IMR-90 (cell line): Measurements from ENCODE around the gene ACTL9. TPM values are rescaled to one million over a fixed set of nuclear protein-coding genes. Genes with fewer than 3 reads are reported as not detected.

Experiments
- ATAC-seq: fragments of 200-7000 bp; cut with Tn5 transposase; 2 replicates; pipeline ENCODE4 v1.9.1; 2020; ENCODE audit warnings: low read depth, mild to moderate bottlenecking, moderate library complexity
- BruUV-seq: library from RNA; stranded (reverse); fragments of 400-500 nt; replicated peaks from 2 replicates; lab custom pipeline; 2021; lab: Mats Ljungman, UMichigan
- CTCF ChIA-PET: fragments of 300-600 bp; formaldehyde crosslinking; extraction: SDS; loops from one replicate; lab custom pipeline; 2021; ENCODE audit warnings: antibody characterized with exemption; lab: Yijun Ruan, JAX
- POLR2A ChIA-PET: fragments of 300-600 bp; sonication (Branson Sonifier 250); formaldehyde crosslinking; loops from one replicate; lab custom pipeline; 2022; ENCODE audit warnings: antibody characterized with exemption; ENCODE audit not compliant: unreplicated experiment; lab: Charles Lee
- DNase-seq: peaks from one replicate; pipeline ENCODE4 v3.0.0; 2013
- H2AFZ ChIP-seq: replicated peaks from 2 replicates; pipeline ENCODE3; 2013; ENCODE audit warnings: low read length, mild to moderate bottlenecking; ENCODE audit not compliant: poor library complexity
- H2AK5ac ChIP-seq: 2 replicates; pipeline ENCODE4 v1.6.1; 2013; ENCODE audit warnings: low read depth, low read length, inconsistent platforms
- H2AK9ac ChIP-seq: replicated peaks from 2 replicates; pipeline ENCODE3; 2013; ENCODE audit warnings: mild to moderate bottlenecking, low read depth, low read length, moderate library complexity; ENCODE audit not compliant: poor library complexity
- H2BK120ac ChIP-seq: 2 replicates; pipeline ENCODE4 v1.6.1; 2013; ENCODE audit warnings: low read depth, low read length, inconsistent platforms
- H2BK15ac ChIP-seq: 3 replicates; pipeline ENCODE4 v1.6.1; 2013; ENCODE audit warnings: low read depth, low read length, inconsistent platforms
- H2BK20ac ChIP-seq: 2 replicates; pipeline ENCODE4 v1.6.1; 2013; ENCODE audit warnings: low read depth, mild to moderate bottlenecking, inconsistent platforms, low read length, moderate library complexity
- H2BK5ac ChIP-seq: 2 replicates; pipeline ENCODE4 v1.6.1; 2013; ENCODE audit warnings: mild to moderate bottlenecking, low read depth, low read length, inconsistent platforms; ENCODE audit not compliant: poor library complexity, severe bottlenecking
- H3K14ac ChIP-seq: replicated peaks from 2 replicates; pipeline ENCODE4 v1.6.1; 2013; ENCODE audit warnings: low read depth, low read length, inconsistent platforms
- H3K18ac ChIP-seq: 2 replicates; pipeline ENCODE4 v1.6.1; 2013; ENCODE audit warnings: low read depth, low read length, control low read depth
- H3K23ac ChIP-seq: 2 replicates; pipeline ENCODE4 v1.6.1; 2013; ENCODE audit warnings: low read depth, low read length, inconsistent platforms
- H3K27ac ChIP-seq: 2 replicates; pipeline ENCODE4 v1.5.1; 2013; ENCODE audit warnings: mild to moderate bottlenecking, control low read depth, low read length; ENCODE audit not compliant: insufficient read depth
- H3K27me3 ChIP-seq: 2 replicates; pipeline ENCODE4 v1.6.1; 2013; ENCODE audit warnings: low read length; ENCODE audit not compliant: control insufficient read depth, insufficient read depth
- H3K36me3 ChIP-seq: 2 replicates; pipeline ENCODE4 v1.6.1; 2013; ENCODE audit warnings: low read length, mixed read lengths; ENCODE audit not compliant: control insufficient read depth, insufficient read depth
- H3K4ac ChIP-seq: 2 replicates; pipeline ENCODE4 v1.6.1; 2013; ENCODE audit warnings: low read depth, low read length, inconsistent platforms
- H3K4me1 ChIP-seq: 2 replicates; pipeline ENCODE4 v1.6.1; 2013; ENCODE audit warnings: low read length, mixed read lengths; ENCODE audit not compliant: control insufficient read depth, insufficient read depth
- H3K4me2 ChIP-seq: 2 replicates; pipeline ENCODE4 v1.6.1; 2013; ENCODE audit warnings: low read depth, mild to moderate bottlenecking, control low read depth, low read length, moderate library complexity
- H3K4me3 ChIP-seq: 2 replicates; pipeline ENCODE4 v1.5.1; 2013; ENCODE audit warnings: low read depth, mild to moderate bottlenecking, control low read depth, low read length, moderate library complexity; ENCODE audit not compliant: insufficient read depth
- H3K56ac ChIP-seq: 2 replicates; pipeline ENCODE4 v1.6.1; 2013; ENCODE audit warnings: low read length, inconsistent platforms; ENCODE audit not compliant: insufficient read depth; ENCODE audit errors: extremely low read depth
- H3K79me1 ChIP-seq, 2 experiments: 2 replicates each; pipeline ENCODE4 v1.6.1; 2013; ENCODE audit warnings: low read length in 2 of 2, inconsistent platforms in 1 of 2, low read depth in 1 of 2
- H3K9ac ChIP-seq: 2 replicates; pipeline ENCODE4 v1.6.1; 2013; ENCODE audit warnings: low read depth, low read length, control low read depth
- H3K9me1 ChIP-seq: 2 replicates; pipeline ENCODE4 v1.6.1; 2013; ENCODE audit warnings: low read length, inconsistent platforms; ENCODE audit not compliant: insufficient read depth
- H3K9me3 ChIP-seq: 2 replicates; pipeline ENCODE4 v1.6.1; 2013; ENCODE audit warnings: low read length; ENCODE audit not compliant: control insufficient read depth, insufficient read depth
- H4K20me1 ChIP-seq: 2 replicates; pipeline ENCODE4 v1.6.1; 2013; ENCODE audit warnings: low read length, inconsistent platforms; ENCODE audit not compliant: insufficient read depth
- H4K5ac ChIP-seq: 2 replicates; pipeline ENCODE4 v1.6.1; 2013; ENCODE audit warnings: mild to moderate bottlenecking, low read depth, low read length, control low read depth
- H4K8ac ChIP-seq, 2 experiments: 2 replicates each; pipeline ENCODE4 v1.6.1; 2013; ENCODE audit warnings: low read depth in 2 of 2, low read length in 2 of 2, control low read depth in 1 of 2, inconsistent platforms in 1 of 2
- H4K91ac ChIP-seq: 2 replicates; pipeline ENCODE4 v1.6.1; 2013; ENCODE audit warnings: low read depth, low read length, inconsistent platforms; ENCODE audit not compliant: insufficient read depth
- BHLHE40 ChIP-seq: fragments of 150-350 bp; IDR thresholded peaks from 2 replicates; pipeline ENCODE4 v1.6.1; 2016; ENCODE audit warnings: mild to moderate bottlenecking, low read depth, low read length
- CEBPB ChIP-seq: IDR thresholded peaks from 2 replicates; pipeline ENCODE4 v1.6.1; 2012; ENCODE audit warnings: low read depth, low read length, improper control_type of control experiment
- CHD1 ChIP-seq: IDR thresholded peaks from 2 replicates; pipeline ENCODE4 v1.6.1; 2012; ENCODE audit warnings: low read depth, low read length, improper control_type of control experiment
- CTCF ChIP-seq: conservative IDR thresholded peaks from 2 replicates; pipeline ENCODE4 v1.5.1; 2012; ENCODE audit warnings: mild to moderate bottlenecking, low read depth, low read length, improper control_type of control experiment
- FOS ChIP-seq: fragments of 150-350 bp; IDR thresholded peaks from 2 replicates; pipeline ENCODE4 v1.6.1; 2016; ENCODE audit warnings: low read depth, low read length
- MAFK ChIP-seq: IDR thresholded peaks from 2 replicates; pipeline ENCODE4 v1.6.1; 2012; ENCODE audit warnings: low read depth, low read length, improper control_type of control experiment
- MAZ ChIP-seq: IDR thresholded peaks from 2 replicates; pipeline ENCODE4 v1.6.1; 2012; ENCODE audit warnings: low read depth, mild to moderate bottlenecking, low read length, improper control_type of control experiment, moderate library complexity, borderline replicate concordance
- MXI1 ChIP-seq: IDR thresholded peaks from 2 replicates; pipeline ENCODE4 v1.6.1; 2012; ENCODE audit warnings: low read depth, mild to moderate bottlenecking, low read length, moderate library complexity, borderline replicate concordance
- NFE2L2 ChIP-seq: fragments of 150-350 bp; IDR thresholded peaks from 2 replicates; pipeline ENCODE4 v1.6.1; 2016; ENCODE audit warnings: low read depth, mild to moderate bottlenecking, low read length
- POLR2A ChIP-seq: IDR thresholded peaks from 2 replicates; pipeline ENCODE4 v1.6.1; 2012; ENCODE audit warnings: mild to moderate bottlenecking, low read depth, low read length
- RAD21 ChIP-seq: IDR thresholded peaks from 2 replicates; pipeline ENCODE4 v1.6.1; 2012; ENCODE audit warnings: low read length, improper control_type of control experiment
- RCOR1 ChIP-seq: IDR thresholded peaks from 2 replicates; pipeline ENCODE4 v1.6.1; 2012; ENCODE audit warnings: mild to moderate bottlenecking, low read length, improper control_type of control experiment; ENCODE audit not compliant: insufficient replicate concordance
- RFX5 ChIP-seq: IDR thresholded peaks from 2 replicates; pipeline ENCODE4 v1.8.0; 2012; ENCODE audit warnings: low read depth, mild to moderate bottlenecking, low read length, moderate library complexity
- SMC3 ChIP-seq: fragments of 150-350 bp; IDR thresholded peaks from 2 replicates; pipeline ENCODE4 v1.6.1; 2016; ENCODE audit warnings: low read depth, mild to moderate bottlenecking, antibody characterized with exemption, low read length, moderate library complexity
- WGBS, 2 experiments: methylation state at CpG; one replicate each; pipeline versions ENCODE4 v1.1.5 to v1.1.7; 2013; ENCODE audit warnings: missing lambda C conversion rate in 2 of 2; ENCODE audit not compliant: insufficient read length in 1 of 2; ENCODE audit errors: extremely low coverage in 2 of 2; 5-methylcytosine and 5-hydroxymethylcytosine counted together
- dilution Hi-C: fragments of 300-500 bp; cut with HindIII; formaldehyde crosslinking; loops from one replicate; pipeline ENCODE4 v1.14.3; 2018; ENCODE audit warnings: low sequenced_read_pairs; ENCODE audit not compliant: unreplicated experiment
- in situ Hi-C: fragments of 300-500 bp; cut with MboI; formaldehyde crosslinking; loops from 3 replicates; pipeline ENCODE4 v1.14.3; 2019; ENCODE audit warnings: low sequenced_read_pairs, inconsistent platforms, mixed read lengths
- intact Hi-C: fragments of 100-400 bp; cut with micrococcal nuclease; formaldehyde crosslinking; loops from 2 replicates; pipeline ENCODE4 v1.10.0; 2022
- polyA plus RNA-seq, 3 experiments: library from polyadenylated mRNA; depleted of rRNA; stranded (reverse); fragments of >200 nt; gene quantifications; 2 replicates each; pipeline ENCODE4 v1.2.3, GENCODE V29; 2012; ENCODE audit warnings: low replicate concordance in 1 of 3
- total RNA-seq: library from RNA; depleted of rRNA; stranded (reverse); fragments of >200 nt; gene quantifications from 2 replicates; pipeline ENCODE4 v1.2.3, GENCODE V29; 2012
- TF ChIP-seq, protein P1 (sequence below): fragments of 150-350 bp; IDR thresholded peaks from 2 replicates; pipeline ENCODE4 v1.6.1; 2017; ENCODE audit warnings: mild to moderate bottlenecking, antibody characterized with exemption, low read length, low read depth
- TF ChIP-seq, protein P2 (sequence below): fragments of 150-350 bp; IDR thresholded peaks from 2 replicates; pipeline ENCODE4 v1.6.1; 2016; ENCODE audit warnings: low read depth, mild to moderate bottlenecking, low read length, moderate library complexity, borderline replicate concordance

ACTL9 gene
- total and polyA plus RNA-seq, 2 of the 4 experiments (the other 2 are of a cell fraction) = not detected

- dilution Hi-C loops (no loop called here), in situ Hi-C loops (loop anchor here (25.0 kb wide), 1 partner anchor 425 kb away; the partner anchor contains the start of gene OR1M1), intact Hi-C loops (no loop called here)
- H3K56ac ChIP-seq = no peak overlapping the region
- no peak overlapping the region for H2BK5ac ChIP-seq
- H3K27me3 ChIP-seq = peaks cover 3% of the 10 kb centered on the region; the same call in 1 of the 2 replicates
- H2BK20ac ChIP-seq = no peak overlapping the region
- no peaks in the 10 kb centered on the region for H4K20me1 ChIP-seq
- no peak overlapping the region for H3K4ac ChIP-seq
- ChIA-PET CTCF (no interaction called here), POLR2A (no interaction called here)
- H3K9ac ChIP-seq = no peak overlapping the region
- H3K4me3 ChIP-seq = no peak overlapping the region
- H2AK5ac ChIP-seq = no peak overlapping the region
- no peaks in the 10 kb centered on the region for H3K9me3 ChIP-seq
- H3K36me3 ChIP-seq = no peaks in the 10 kb centered on the region
- no peaks in the 10 kb centered on the region for H3K9me1 ChIP-seq
- H2BK120ac ChIP-seq = no peak overlapping the region
- H4K5ac ChIP-seq = no peak overlapping the region
- no peak for ATAC-seq
- H3K18ac ChIP-seq = no peak overlapping the region
- no peak overlapping the region for H4K91ac ChIP-seq
- H2BK15ac ChIP-seq = no peak overlapping the region
- no peak overlapping the region for H3K23ac ChIP-seq
- H2AFZ ChIP-seq = no peak overlapping the region
- 33% methylated on average over 3 of the region's 4 CpGs; no CpG with 5 or more reads in 1 of the 2 experiments for WGBS, 2 experiments
- H3K27ac ChIP-seq = no peak overlapping the region
- no peaks in the 10 kb centered on the region for H3K4me1 ChIP-seq
- no TSS peak for BruUV-seq
- DNase-seq = no peak
- H3K14ac ChIP-seq = no peak overlapping the region
- no peak overlapping the region for H2AK9ac ChIP-seq
- no peak overlapping the region for H3K4me2 ChIP-seq
- H4K8ac ChIP-seq = no peak overlapping the region
- TF ChIP-seq, protein P1, sequence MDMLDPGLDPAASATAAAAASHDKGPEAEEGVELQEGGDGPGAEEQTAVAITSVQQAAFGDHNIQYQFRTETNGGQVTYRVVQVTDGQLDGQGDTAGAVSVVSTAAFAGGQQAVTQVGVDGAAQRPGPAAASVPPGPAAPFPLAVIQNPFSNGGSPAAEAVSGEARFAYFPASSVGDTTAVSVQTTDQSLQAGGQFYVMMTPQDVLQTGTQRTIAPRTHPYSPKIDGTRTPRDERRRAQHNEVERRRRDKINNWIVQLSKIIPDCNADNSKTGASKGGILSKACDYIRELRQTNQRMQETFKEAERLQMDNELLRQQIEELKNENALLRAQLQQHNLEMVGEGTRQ = no peak
- TF ChIP-seq MXI1 (no peak), POLR2A (no peak), RCOR1 (no peak), SMC3 (no peak), MAFK (no peak), CHD1 (no peak), RAD21 (no peak), MAZ (no peak), CEBPB (no peak), BHLHE40 (no peak), CTCF (no peak), NFE2L2 (no peak), FOS (no peak), RFX5 (no peak)
- TF ChIP-seq, protein P2, sequence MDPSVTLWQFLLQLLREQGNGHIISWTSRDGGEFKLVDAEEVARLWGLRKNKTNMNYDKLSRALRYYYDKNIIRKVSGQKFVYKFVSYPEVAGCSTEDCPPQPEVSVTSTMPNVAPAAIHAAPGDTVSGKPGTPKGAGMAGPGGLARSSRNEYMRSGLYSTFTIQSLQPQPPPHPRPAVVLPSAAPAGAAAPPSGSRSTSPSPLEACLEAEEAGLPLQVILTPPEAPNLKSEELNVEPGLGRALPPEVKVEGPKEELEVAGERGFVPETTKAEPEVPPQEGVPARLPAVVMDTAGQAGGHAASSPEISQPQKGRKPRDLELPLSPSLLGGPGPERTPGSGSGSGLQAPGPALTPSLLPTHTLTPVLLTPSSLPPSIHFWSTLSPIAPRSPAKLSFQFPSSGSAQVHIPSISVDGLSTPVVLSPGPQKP = no peak
- no peaks in the 10 kb centered on the region for H3K79me1 ChIP-seq
Measured at GRCh38 chr19:8662263-8662662, 36.3 kb downstream of the ACTL9 start.
